Measurements from ENCODE around the gene TBPL1.

Gene TBPL1

GRCh38 chr6:134029495-134030455, 76.8 kb downstream of the TBPL1 start:
- Histone ChIP-seq H3K9me3 (ENCODE audit: insufficient read depth, low read depth, low read length) (no peaks in the 10 kb centered on the region), H3K4me3 (ENCODE audit: low read length, poor library complexity, severe bottlenecking) (no peak overlapping the region), H3K27me3 (ENCODE audit: insufficient read depth, low read length, poor library complexity, severe bottlenecking) (no peaks in the 10 kb centered on the region), H4K20me1 (ENCODE audit: insufficient read depth, low read length, poor library complexity, severe bottlenecking) (no peaks in the 10 kb centered on the region), H3K9ac (ENCODE audit: low read depth, low read length, poor library complexity, severe bottlenecking) (no peak overlapping the region), H3K4me2 (ENCODE audit: low read depth, low read length, poor library complexity, severe bottlenecking) (no peak overlapping the region), H3F3A (ENCODE audit: low read depth) (no peaks in the 10 kb centered on the region), H3K9me2 (replicated peaks; ENCODE audit: low read depth, low read length) (no peaks in the 10 kb centered on the region), H2AFZ (ENCODE audit: low read length) (no peak overlapping the region), H3K36me3 (ENCODE audit: insufficient read depth, low read length) (no peaks in the 10 kb centered on the region), H3K79me2 (ENCODE audit: insufficient read depth, low read length) (no peaks in the 10 kb centered on the region), H3K4me1 (ENCODE audit: insufficient read depth, low read length, poor library complexity, severe bottlenecking) (peaks cover 6% of the 10 kb centered on the region)
- no peak for TF ChIP-seq CTCF (conservative IDR thresholded peaks at IDR 0.05; ENCODE audit: low read length)
- no peak for TF ChIP-seq EZH2phosphoT487 (IDR thresholded peaks at IDR 0.05; ENCODE audit: borderline replicate concordance)

GRCh38 chr6:134031696-134032255, 78.8 kb downstream of the TBPL1 start:
- H4K20me1 ChIP-seq (ENCODE audit: insufficient read depth, low read length, poor library complexity, severe bottlenecking) = no peaks in the 10 kb centered on the region
- H3K36me3 ChIP-seq (ENCODE audit: insufficient read depth, low read length) = no peaks in the 10 kb centered on the region
- no peaks in the 10 kb centered on the region for H3K9me3 ChIP-seq (ENCODE audit: insufficient read depth, low read depth, low read length)
- H3K4me3 ChIP-seq (ENCODE audit: low read length, poor library complexity, severe bottlenecking) = no peak overlapping the region
- H3K9ac ChIP-seq (ENCODE audit: low read depth, low read length, poor library complexity, severe bottlenecking) = no peak overlapping the region
- H3F3A ChIP-seq (ENCODE audit: low read depth) = no peaks in the 10 kb centered on the region
- peaks cover 16% of the 10 kb centered on the region for H3K4me1 ChIP-seq (ENCODE audit: insufficient read depth, low read length, poor library complexity, severe bottlenecking)
- no peaks in the 10 kb centered on the region for H3K9me2 ChIP-seq (replicated peaks; ENCODE audit: low read depth, low read length)
- H2AFZ ChIP-seq (ENCODE audit: low read length) = no peak overlapping the region
- H3K79me2 ChIP-seq (ENCODE audit: insufficient read depth, low read length) = no peaks in the 10 kb centered on the region
- no peak overlapping the region for H3K4me2 ChIP-seq (ENCODE audit: low read depth, low read length, poor library complexity, severe bottlenecking)
- TF ChIP-seq CTCF (conservative IDR thresholded peaks at IDR 0.05; ENCODE audit: low read length) = no peak
- no peaks in the 10 kb centered on the region for H3K27me3 ChIP-seq (ENCODE audit: insufficient read depth, low read length, poor library complexity, severe bottlenecking)

- Histone ChIP-seq H3K79me2 (ENCODE audit: insufficient read depth, low read length) (no peaks in the 10 kb centered on the region), H3K9ac (ENCODE audit: low read depth, low read length, poor library complexity, severe bottlenecking) (no peak overlapping the region), H3F3A (ENCODE audit: low read depth) (no peaks in the 10 kb centered on the region), H3K4me3 (ENCODE audit: low read length, poor library complexity, severe bottlenecking) (no peak overlapping the region), H3K9me2 (replicated peaks; ENCODE audit: low read depth, low read length) (no peaks in the 10 kb centered on the region), H3K4me2 (ENCODE audit: low read depth, low read length, poor library complexity, severe bottlenecking) (no peak overlapping the region), H4K20me1 (ENCODE audit: insufficient read depth, low read length, poor library complexity, severe bottlenecking) (no peaks in the 10 kb centered on the region), H2AFZ (ENCODE audit: low read length) (no peak overlapping the region), H3K36me3 (ENCODE audit: insufficient read depth, low read length) (no peaks in the 10 kb centered on the region), H3K9me3 (ENCODE audit: insufficient read depth, low read depth, low read length) (no peaks in the 10 kb centered on the region), H3K4me1 (ENCODE audit: insufficient read depth, low read length, poor library complexity, severe bottlenecking) (peaks cover 17% of the 10 kb centered on the region), H3K27me3 (ENCODE audit: insufficient read depth, low read length, poor library complexity, severe bottlenecking) (no peaks in the 10 kb centered on the region)
- TF ChIP-seq CTCF (conservative IDR thresholded peaks at IDR 0.05; ENCODE audit: low read length) (no peak), EZH2phosphoT487 (IDR thresholded peaks at IDR 0.05; ENCODE audit: borderline replicate concordance) (no peak)
These were observed 81.5 kb downstream of the TBPL1 start for GRCh38 chr6:134034478-134034877.

Measured in Loucy (cell line).